Measurements from ENCODE around the gene GALNT5.

GRCh38 chr2:157259386-157259785 lies 1.9 kb downstream of the GALNT5 start:
- TF ChIP-seq POLR2A (IDR thresholded peaks at IDR 0.05; ENCODE audit: low read depth, low read length) (no peak), CTCF (IDR thresholded peaks at IDR 0.05; ENCODE audit: extremely low read depth in 1 of 2, insufficient read depth in 1 of 2, low read depth in 1 of 2, low read length in 2 of 2) (no peak), MYC (IDR thresholded peaks at IDR 0.05; ENCODE audit: low read depth, low read length) (no peak), POLR2AphosphoS5 (IDR thresholded peaks at IDR 0.05; ENCODE audit: insufficient read depth, low read depth, low read length) (no peak), EZH2 (IDR thresholded peaks at IDR 0.05; ENCODE audit: borderline replicate concordance, low read depth, low read length, severe bottlenecking) (no peak), MAX (IDR thresholded peaks at IDR 0.05; ENCODE audit: insufficient read depth, insufficient read length) (no peak), JUN (IDR thresholded peaks at IDR 0.05; ENCODE audit: borderline replicate concordance, insufficient read depth, insufficient read length, low read depth) (no peak), FOS (IDR thresholded peaks at IDR 0.05; ENCODE audit: borderline replicate concordance, insufficient read depth, low read length) (no peak), GATA2 (IDR thresholded peaks at IDR 0.05; ENCODE audit: insufficient read depth, insufficient read length, low read depth, low read length) (no peak)
